Thoracic aorta (tissue), 2 donors: ENCODE measurements around the gene TBX5. TPM values are rescaled to one million over a fixed set of nuclear protein-coding genes. Genes with fewer than 3 reads are reported as not detected.

ENCODE experiments used
- ATAC-seq: fragments of 150-250 bp; one replicate; pipeline ENCODE4 v1.8.0; 2017; ENCODE audit warnings: low read depth; ENCODE audit not compliant: insufficient number of reproducible peaks, low FRiP score
- DNase-seq: peaks from one replicate; pipeline ENCODE4 v3.0.0-alpha.2; 2020; ENCODE audit warnings: low spot score
- H3K27ac ChIP-seq, 2 donors: fragments of 200-600 bp; sonication (generic); 1 replicate in 1 of 2; 2 replicates in 1 of 2; pipeline ENCODE4 v1.5.1; 2016; ENCODE audit warnings: mild to moderate bottlenecking in 2 of 2, moderate library complexity in 2 of 2
- H3K27me3 ChIP-seq: fragments of 200-600 bp; sonication (generic); replicated peaks from 2 replicates; pipeline ENCODE4 v1.6.0; 2016; ENCODE audit warnings: mild to moderate bottlenecking; ENCODE audit not compliant: insufficient read depth
- H3K36me3 ChIP-seq: fragments of 200-600 bp; sonication (generic); one replicate; pipeline ENCODE4 v1.5.1; 2016
- H3K4me1 ChIP-seq, 2 donors: fragments of 200-600 bp; sonication (generic); 1 replicate in 1 of 2; 2 replicates in 1 of 2; pipeline versions ENCODE4 v1.5.1 to v1.6.0; 2016; ENCODE audit warnings: low read depth in 2 of 2, mild to moderate bottlenecking in 1 of 2; ENCODE audit not compliant: control insufficient read depth in 1 of 2
- H3K4me3 ChIP-seq: fragments of 200-600 bp; sonication (generic); 2 replicates; pipeline ENCODE4 v1.5.1; 2016; ENCODE audit warnings: mild to moderate bottlenecking
- H3K9me3 ChIP-seq: fragments of 200-600 bp; sonication (generic); 2 replicates; pipeline ENCODE4 v1.5.1; 2016
- CTCF ChIP-seq: fragments of 200-600 bp; sonication (generic); IDR thresholded peaks from one replicate; pipeline ENCODE4 v1.5.1; 2019; ENCODE audit warnings: antibody characterized with exemption
- total RNA-seq, 2 donors: library from RNA; depleted of rRNA; stranded (reverse); fragments of >200 nt; gene quantifications; one replicate each; pipeline versions ENCODE4 v1.1.0 to v1.2.3, GENCODE V29; 2016

The TBX5 gene
- total RNA-seq, 2 donors from 2014 or later, result 0.21 to 1.5 TPM

- H3K9me3 ChIP-seq, result no peaks in the 10 kb centered on the region
- no peak overlapping the region for H3K4me3 ChIP-seq
- DNase-seq, result no peak
- TF ChIP-seq CTCF, result no peak
- no peaks in the 10 kb centered on the region for H3K27me3 ChIP-seq
- H3K27ac ChIP-seq, result no peak overlapping the region
- H3K4me1 ChIP-seq, result no peaks in the 10 kb centered on the region
- no peaks in the 10 kb centered on the region for H3K36me3 ChIP-seq
- no peak for ATAC-seq
These were observed 62.2 kb downstream of the TBX5 start for GRCh38 chr12:114343585-114344302.

GRCh38 chr12:114342656-114343055, 63.3 kb downstream of the TBX5 start:
- Histone ChIP-seq H3K4me3 (no peak overlapping the region), H3K9me3 (no peaks in the 10 kb centered on the region), H3K27me3 (no peaks in the 10 kb centered on the region), H3K4me1 (no peaks in the 10 kb centered on the region), H3K27ac (no peak overlapping the region), H3K36me3 (no peaks in the 10 kb centered on the region)
- TF ChIP-seq CTCF, result no peak
- DNase-seq, result no peak
- no peak for ATAC-seq

- TF ChIP-seq CTCF, result no peak
- ATAC-seq (no peak), DNase-seq (no peak)
- H3K36me3 ChIP-seq, result no peaks in the 10 kb centered on the region
- no peak overlapping the region for H3K4me3 ChIP-seq
- H3K27me3 ChIP-seq, result no peaks in the 10 kb centered on the region
- H3K4me1 ChIP-seq, result no peaks in the 10 kb centered on the region
- no peaks in the 10 kb centered on the region for H3K9me3 ChIP-seq
- no peak overlapping the region for H3K27ac ChIP-seq
These were observed 64.3 kb downstream of the TBX5 start for GRCh38 chr12:114341635-114342034.

- H3K36me3 ChIP-seq, result no peaks in the 10 kb centered on the region
- H3K9me3 ChIP-seq, result no peaks in the 10 kb centered on the region
- DNase-seq, result no peak
- no peaks in the 10 kb centered on the region for H3K27me3 ChIP-seq
- no peak for ATAC-seq
- TF ChIP-seq CTCF, result no peak
- no peak overlapping the region for H3K27ac ChIP-seq
- no peaks in the 10 kb centered on the region for H3K4me1 ChIP-seq
- no peak overlapping the region for H3K4me3 ChIP-seq
These were observed 65.7 kb downstream of the TBX5 start for GRCh38 chr12:114340231-114340630.

GRCh38 chr12:114339626-114340025, 66.3 kb downstream of the TBX5 start:
- Histone ChIP-seq H3K36me3 (no peaks in the 10 kb centered on the region), H3K4me1 (no peaks in the 10 kb centered on the region), H3K27ac (no peak overlapping the region), H3K4me3 (no peak overlapping the region), H3K9me3 (no peaks in the 10 kb centered on the region), H3K27me3 (no peaks in the 10 kb centered on the region)
- no peak for DNase-seq
- no peak for TF ChIP-seq CTCF
- ATAC-seq, result no peak
